GM12873 (cell line): ENCODE measurements around the gene INTS12.

Experiments used
- TF ChIP-seq, protein P1 (sequence below): IDR thresholded peaks from 2 replicates; pipeline ENCODE4 v1.5.1; 2012; ENCODE audit warnings: low read depth, mild to moderate bottlenecking, moderate library complexity, low read length, control low read depth; ENCODE audit not compliant: insufficient read depth; ENCODE audit errors: missing control alignments

INTS12 gene

DNA sequence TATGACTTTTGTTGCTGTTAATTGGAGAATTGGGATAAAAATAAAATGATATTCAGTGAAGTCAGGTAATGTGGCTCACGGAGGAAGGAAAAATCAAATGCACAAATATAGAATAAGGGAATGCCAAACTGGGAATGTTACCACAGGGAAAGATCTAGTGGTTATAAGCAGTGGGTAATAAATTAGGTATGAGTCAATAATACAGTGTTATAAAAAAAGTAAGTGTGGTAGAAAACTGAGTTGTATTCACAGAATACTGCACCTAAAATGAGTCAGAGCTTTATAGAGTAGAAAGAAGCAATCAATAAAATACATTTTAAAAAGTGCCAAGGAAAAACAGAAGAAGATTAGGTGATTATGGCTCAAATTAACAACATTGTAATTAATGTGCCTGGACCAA lies 34.5 kb downstream of the INTS12 start:
- TF ChIP-seq, protein P1, sequence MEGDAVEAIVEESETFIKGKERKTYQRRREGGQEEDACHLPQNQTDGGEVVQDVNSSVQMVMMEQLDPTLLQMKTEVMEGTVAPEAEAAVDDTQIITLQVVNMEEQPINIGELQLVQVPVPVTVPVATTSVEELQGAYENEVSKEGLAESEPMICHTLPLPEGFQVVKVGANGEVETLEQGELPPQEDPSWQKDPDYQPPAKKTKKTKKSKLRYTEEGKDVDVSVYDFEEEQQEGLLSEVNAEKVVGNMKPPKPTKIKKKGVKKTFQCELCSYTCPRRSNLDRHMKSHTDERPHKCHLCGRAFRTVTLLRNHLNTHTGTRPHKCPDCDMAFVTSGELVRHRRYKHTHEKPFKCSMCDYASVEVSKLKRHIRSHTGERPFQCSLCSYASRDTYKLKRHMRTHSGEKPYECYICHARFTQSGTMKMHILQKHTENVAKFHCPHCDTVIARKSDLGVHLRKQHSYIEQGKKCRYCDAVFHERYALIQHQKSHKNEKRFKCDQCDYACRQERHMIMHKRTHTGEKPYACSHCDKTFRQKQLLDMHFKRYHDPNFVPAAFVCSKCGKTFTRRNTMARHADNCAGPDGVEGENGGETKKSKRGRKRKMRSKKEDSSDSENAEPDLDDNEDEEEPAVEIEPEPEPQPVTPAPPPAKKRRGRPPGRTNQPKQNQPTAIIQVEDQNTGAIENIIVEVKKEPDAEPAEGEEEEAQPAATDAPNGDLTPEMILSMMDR = no peak

GRCh38 chr4:105671301-105671700 lies 37.2 kb downstream of the INTS12 start:
- TF ChIP-seq, protein P1 = no peak

DNA sequence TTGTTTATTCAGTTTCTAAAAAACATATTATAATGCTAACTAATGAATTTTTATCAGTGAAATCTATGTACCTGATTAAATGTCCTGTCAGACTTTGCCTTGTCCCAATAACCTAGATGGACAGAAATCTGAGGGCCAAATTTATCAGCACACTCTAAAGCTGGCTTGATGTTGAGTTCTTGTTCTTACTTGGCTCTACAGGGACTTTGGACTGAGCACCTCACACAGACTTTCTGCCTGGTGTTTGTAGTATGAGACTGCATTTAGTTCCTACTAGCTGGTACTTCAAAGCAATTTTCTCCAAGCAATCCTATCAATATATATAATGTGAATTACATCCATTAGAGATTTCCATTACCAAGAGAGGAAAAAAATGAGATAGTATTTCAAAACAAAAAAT lies 37.8 kb downstream of the INTS12 start:
- TF ChIP-seq, protein P1 = no peak

DNA sequence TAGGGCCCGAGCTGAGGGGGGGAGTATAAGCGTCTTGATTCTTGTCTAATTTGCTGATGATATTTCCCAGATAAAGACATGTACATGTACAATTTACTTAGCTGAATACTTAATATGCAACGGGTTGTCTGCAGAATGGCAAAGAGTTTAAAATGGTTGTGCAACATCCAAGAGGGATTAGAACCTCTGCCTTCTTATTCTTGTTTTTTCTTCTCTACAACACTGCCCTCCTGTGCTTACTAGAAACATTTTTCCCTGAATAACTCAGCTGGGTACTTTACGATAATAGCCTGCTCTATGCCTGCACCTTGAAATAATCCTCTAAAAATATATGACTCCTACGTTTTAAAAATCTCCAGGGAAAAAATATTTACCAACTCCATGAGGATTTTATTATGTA lies 41.8 kb downstream of the INTS12 start:
- TF ChIP-seq, protein P1 = peak; percentile 36

GRCh38 chr4:105662935-105663675 lies 45.4 kb downstream of the INTS12 start:
- TF ChIP-seq, protein P1 = no peak

GRCh38 chr4:105661028-105661427 lies 47.5 kb downstream of the INTS12 start:
- TF ChIP-seq, protein P1 = no peak

- TF ChIP-seq, protein P1 = no peak
Observed at GRCh38 chr4:105659190-105659589, 49.3 kb downstream of the INTS12 start.
